ENCODE measurements around the gene CHID1.
A peak's percentile ranks its signal among the peaks of the same experiment; 100 is the strongest.

Gene CHID1

GRCh38 chr11:821512-822371 is 88.9 kb downstream of the CHID1 start:
- Mint-ChIP-seq H3K27ac (peak overlapping the region in 1 of 2 donors; percentile 29), H3K9me3 (no peaks in the 10 kb centered on the region), H3K4me1 (ENCODE audit: low read depth in 2 of 2) (peaks cover 9 to 11% of the 10 kb centered on the region in 2 donors), H3K36me3 (ENCODE audit: insufficient read depth) (peaks cover 53% of the 10 kb centered on the region), H3K27me3 (no peaks in the 10 kb centered on the region), H3K4me3 (peak overlapping the region; percentile 37 to 86)
- DNase-seq = no peak
- ATAC-seq (replicated peaks) = no peak

GRCh38 chr11:820655-821511 is 89.7 kb downstream of the CHID1 start:
- H3K27ac Mint-ChIP-seq = peak overlapping the region in 1 of 2 donors; percentile 60
- H3K4me1 Mint-ChIP-seq (ENCODE audit: low read depth in 2 of 2) = peaks cover 5 to 11% of the 10 kb centered on the region in 2 donors
- DNase-seq = no peak
- H3K36me3 Mint-ChIP-seq (ENCODE audit: insufficient read depth) = peaks cover 50% of the 10 kb centered on the region
- H3K4me3 Mint-ChIP-seq = peak overlapping the region; percentile 83 to 86
- ATAC-seq (replicated peaks) = no peak
- H3K27me3 Mint-ChIP-seq = no peaks in the 10 kb centered on the region
- no peaks in the 10 kb centered on the region for H3K9me3 Mint-ChIP-seq

GRCh38 chr11:819943-820649 is 90.5 kb downstream of the CHID1 start:
- peaks cover 5 to 11% of the 10 kb centered on the region in 2 donors for H3K4me1 Mint-ChIP-seq (ENCODE audit: low read depth in 2 of 2)
- DNase-seq (peak; percentile 93 to 97 (median 96)), ATAC-seq (replicated peaks) (peak; percentile 77)
- H3K27ac Mint-ChIP-seq = peak overlapping the region; percentile 80 to 89
- peaks cover 42% of the 10 kb centered on the region for H3K36me3 Mint-ChIP-seq (ENCODE audit: insufficient read depth)
- H3K27me3 Mint-ChIP-seq = no peaks in the 10 kb centered on the region
- H3K4me3 Mint-ChIP-seq = peak overlapping the region; percentile 83 to 86
- no peaks in the 10 kb centered on the region for H3K9me3 Mint-ChIP-seq

- ATAC-seq (replicated peaks) (peak; percentile 71), DNase-seq (peak; percentile 89 to 90 (median 90))
- Mint-ChIP-seq H3K27me3 (no peaks in the 10 kb centered on the region), H3K4me3 (peak overlapping the region; percentile 83 to 86), H3K9me3 (no peaks in the 10 kb centered on the region), H3K36me3 (ENCODE audit: insufficient read depth) (peaks cover 40% of the 10 kb centered on the region), H3K4me1 (ENCODE audit: low read depth in 2 of 2) (peaks cover 5 to 11% of the 10 kb centered on the region in 2 donors), H3K27ac (peak overlapping the region; percentile 80 to 89)
Measured at GRCh38 chr11:819129-819931, 91.3 kb downstream of the CHID1 start.

- Mint-ChIP-seq H3K27ac (peak within 1 kb of the TSS; percentile 80 to 89), H3K36me3 (ENCODE audit: insufficient read depth) (peaks cover 40% of the 10 kb centered on the region)
- ATAC-seq (replicated peaks) = no peak
Measured at GRCh38 chr11:818396-819128, 92.0 kb downstream of the CHID1 start, which contains the start of gene PNPLA2. Gene PNPLA2, plus strand, starts transcription at chr11:818914. Its CDS starts 805 bp downstream, at chr11:819719.

More at GRCh38 chr11:818396-819128, 92.0 kb downstream of the CHID1 start, which contains the start of gene PNPLA2:
- DNase-seq = no peak
- Mint-ChIP-seq H3K4me3 (peak within 1 kb of the TSS; percentile 83 to 86), H3K27me3 (no peaks in the 10 kb centered on the region), H3K9me3 (no peaks in the 10 kb centered on the region), H3K4me1 (ENCODE audit: low read depth in 2 of 2) (peaks cover 5 to 11% of the 10 kb centered on the region in 2 donors)

Data from effector memory CD8-positive, alpha-beta T cell (primary cell).